ENCODE data around the gene SDK1. TPM values are rescaled to one million over a fixed set of nuclear protein-coding genes. Genes with fewer than 3 reads are reported as not detected.

SDK1 gene
- total and polyA plus RNA-seq, 2 donors (not counting 3 experiments of a cell fraction or from before 2014, with no cell fraction given): 1.6 to 3.9 TPM

DNA sequence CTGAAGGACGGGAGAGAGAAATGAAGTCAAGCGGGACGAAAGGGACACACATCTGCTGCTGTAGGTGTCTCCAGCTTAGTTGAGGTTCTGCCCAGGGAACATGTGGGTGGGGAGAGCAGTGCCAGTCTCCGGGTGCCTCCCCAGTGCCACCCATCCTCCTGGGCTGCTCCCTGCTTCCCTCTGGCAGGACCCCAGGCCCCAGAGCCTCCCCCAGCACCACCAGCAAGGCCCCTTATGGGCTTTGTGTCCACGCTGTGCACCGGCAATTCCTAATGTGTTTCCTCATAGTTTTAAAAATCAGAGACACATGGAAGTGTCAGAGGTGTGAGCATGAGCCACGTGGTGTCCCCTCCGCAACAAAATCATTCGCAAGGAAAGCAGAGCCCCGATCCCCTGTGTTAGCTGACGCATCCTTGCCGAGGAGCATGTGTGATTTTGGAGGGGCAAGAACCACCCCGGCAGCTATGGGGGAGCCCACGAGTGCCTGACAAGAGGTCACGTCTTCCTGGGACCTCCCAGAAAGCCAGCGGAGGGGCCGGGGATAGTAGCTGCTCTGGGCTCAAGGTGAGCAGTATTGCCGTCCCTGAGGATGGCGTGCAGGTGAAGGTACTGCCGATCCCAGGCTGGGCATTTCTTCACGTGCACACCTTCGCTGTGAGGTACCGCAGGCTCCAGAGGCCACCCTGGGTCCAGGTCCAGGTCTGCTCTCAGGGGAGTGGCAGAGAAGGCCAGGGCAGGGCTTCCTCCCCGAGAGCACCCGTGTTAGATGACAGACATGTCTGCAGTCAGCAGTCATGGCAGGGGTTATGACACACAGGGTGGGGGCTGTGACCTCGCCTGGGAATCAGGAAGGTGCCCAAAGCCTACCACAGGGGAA, 932.8 kb downstream of the SDK1 start:
- Histone ChIP-seq H3K4me2 (ENCODE audit: insufficient read depth, low read length) (no peak overlapping the region), H3K4me1 (ENCODE audit: control insufficient read depth, extremely low read depth, insufficient read depth, low read length) (no peaks in the 10 kb centered on the region), H3K9me3 (replicated peaks; ENCODE audit: control insufficient read depth, insufficient read depth, low read length) (no peaks in the 10 kb centered on the region), H3K36me3 (ENCODE audit: control insufficient read depth in 2 of 2, extremely low read depth in 1 of 2, insufficient read depth in 2 of 2, low read length in 2 of 2) (no peaks in the 10 kb centered on the region), H3K27ac (ENCODE audit: insufficient read depth, low read depth, low read length) (no peak overlapping the region), H3K27me3 (ENCODE audit: control insufficient read depth in 2 of 2, insufficient read depth in 2 of 2, low read length in 2 of 2) (no peaks in the 10 kb centered on the region), H3K9me1 (replicated peaks; ENCODE audit: control insufficient read depth, extremely low read depth, insufficient read depth, low read length) (no peaks in the 10 kb centered on the region), H4K20me1 (replicated peaks; ENCODE audit: control insufficient read depth, extremely low read depth, insufficient read depth, low read length) (no peaks in the 10 kb centered on the region), H3K9ac (replicated peaks; ENCODE audit: extremely low read depth, insufficient read depth, low read length) (no peak overlapping the region), H3K79me2 (ENCODE audit: control insufficient read depth, insufficient read depth, low read length) (no peaks in the 10 kb centered on the region), H3K4me3 (replicated peaks in 1 of 3; ENCODE audit: insufficient read depth in 1 of 3, low read depth in 1 of 3, low read length in 3 of 3) (no peak overlapping the region), H2AFZ (ENCODE audit: low read depth, low read length) (no peak overlapping the region)
- ChIA-PET CTCF (no interaction called here), POLR2A (no interaction called here)
- BruUV-seq (replicated peaks): no TSS peak
- intact Hi-C loops (cut with micrococcal nuclease): no loop called here
- FAIRE-seq: no peak
- TF ChIP-seq MYC (IDR thresholded peaks at IDR 0.05; ENCODE audit: low read depth, low read length): no peak
- no peak for DNase-seq (ENCODE audit: low read depth, low spot score)
- dilution Hi-C loops (cut with MboI; ENCODE audit: extremely low pct_ligation_motif_present, low sequenced_read_pairs): no loop called here

GRCh38 chr7:4234498-4234855, 933.4 kb downstream of the SDK1 start:
- BruUV-seq (replicated peaks): no TSS peak
- no peak for TF ChIP-seq GATA2 (IDR thresholded peaks at IDR 0.05; ENCODE audit: insufficient read depth, insufficient read length, low read depth, low read length)
- TF ChIP-seq MAX (IDR thresholded peaks at IDR 0.05; ENCODE audit: insufficient read depth, insufficient read length): no peak
- TF ChIP-seq JUN (IDR thresholded peaks at IDR 0.05; ENCODE audit: borderline replicate concordance, insufficient read depth, insufficient read length, low read depth): no peak
- TF ChIP-seq POLR2A (IDR thresholded peaks at IDR 0.05; ENCODE audit: low read depth, low read length): no peak
- Histone ChIP-seq H2AFZ (ENCODE audit: low read depth, low read length) (no peak overlapping the region), H3K9me1 (replicated peaks; ENCODE audit: control insufficient read depth, extremely low read depth, insufficient read depth, low read length) (no peaks in the 10 kb centered on the region), H3K4me1 (ENCODE audit: control insufficient read depth, extremely low read depth, insufficient read depth, low read length) (no peaks in the 10 kb centered on the region), H4K20me1 (replicated peaks; ENCODE audit: control insufficient read depth, extremely low read depth, insufficient read depth, low read length) (no peaks in the 10 kb centered on the region), H3K79me2 (ENCODE audit: control insufficient read depth, insufficient read depth, low read length) (no peaks in the 10 kb centered on the region), H3K9me3 (replicated peaks; ENCODE audit: control insufficient read depth, insufficient read depth, low read length) (no peaks in the 10 kb centered on the region), H3K27me3 (ENCODE audit: control insufficient read depth in 2 of 2, insufficient read depth in 2 of 2, low read length in 2 of 2) (no peaks in the 10 kb centered on the region), H3K4me2 (ENCODE audit: insufficient read depth, low read length) (no peak overlapping the region), H3K9ac (replicated peaks; ENCODE audit: extremely low read depth, insufficient read depth, low read length) (no peak overlapping the region), H3K4me3 (replicated peaks in 1 of 3; ENCODE audit: insufficient read depth in 1 of 3, low read depth in 1 of 3, low read length in 3 of 3) (no peak overlapping the region), H3K36me3 (ENCODE audit: control insufficient read depth in 2 of 2, extremely low read depth in 1 of 2, insufficient read depth in 2 of 2, low read length in 2 of 2) (no peaks in the 10 kb centered on the region), H3K27ac (ENCODE audit: insufficient read depth, low read depth, low read length) (no peak overlapping the region)
- POLR2A ChIA-PET: no interaction called here
- FAIRE-seq (no peak), DNase-seq (ENCODE audit: low read depth, low spot score) (no peak)
- dilution Hi-C loops (cut with MboI; ENCODE audit: extremely low pct_ligation_motif_present, low sequenced_read_pairs): no loop called here
- intact Hi-C loops (cut with micrococcal nuclease): no loop called here
- CTCF ChIA-PET: no interaction called here

All from endothelial cell of umbilical vein (primary cell).